H7 (cell line): ENCODE results near the gene RBP2. TPM values are rescaled to one million over a fixed set of nuclear protein-coding genes. Genes with fewer than 3 reads are reported as not detected.
"Not testable (repeated sequence)": the region's sequence is repeated elsewhere in the genome, so short reads cannot be mapped to it uniquely, and the experiment has no call there.

Source experiments
- DNase-seq: peaks from one replicate; pipeline ENCODE4 v3.0.0; 2012
- H3K27me3 ChIP-seq: 2 replicates; pipeline ENCODE4 v1.6.0; 2011; ENCODE audit warnings: mild to moderate bottlenecking, low read length; ENCODE audit not compliant: control insufficient read depth, insufficient read depth
- H3K36me3 ChIP-seq: replicated peaks from 2 replicates; pipeline ENCODE4 v1.5.1; 2011; ENCODE audit warnings: low read length; ENCODE audit not compliant: control insufficient read depth, insufficient read depth
- H3K4me3 ChIP-seq: 2 replicates; pipeline ENCODE4 v1.5.1; 2011; ENCODE audit warnings: low read depth, mild to moderate bottlenecking, control low read depth, low read length, moderate library complexity; ENCODE audit not compliant: insufficient read depth
- total RNA-seq: library from RNA; depleted of rRNA; stranded (reverse); fragments of >200 nt; shearing (Covaris generic); gene quantifications from 2 replicates; pipeline ENCODE4 v1.2.3, GENCODE V29; 2014; rRNA removed

The RBP2 gene
- total RNA-seq, 1 experiment from 2014 or later = not detected

- no peaks in the 10 kb centered on the region for H3K36me3 ChIP-seq
- no peaks in the 10 kb centered on the region for H3K27me3 ChIP-seq
- no peak overlapping the region for H3K4me3 ChIP-seq
- no peak for DNase-seq
Measured at GRCh38 chr3:139416275-139416674, 60.0 kb downstream of the RBP2 start.

GRCh38 chr3:139414608-139415224 is 61.6 kb downstream of the RBP2 start:
- Histone ChIP-seq H3K27me3 (no peaks in the 10 kb centered on the region), H3K36me3 (no peaks in the 10 kb centered on the region), H3K4me3 (no peak overlapping the region)
- DNase-seq = no peak

GRCh38 chr3:139412891-139413290 is 63.4 kb downstream of the RBP2 start:
- not testable (repeated sequence) for H3K36me3 ChIP-seq, H3K4me3 ChIP-seq, H3K27me3 ChIP-seq, DNase-seq

Other genes starting within 250 kb of the RBP2 start
- 53.6 and 70.9 TPM in 2 replicates for gene MRPS22, start 132.5 kb downstream of the RBP2 start, total RNA-seq
- gene COPB2, start 86.9 kb downstream of the RBP2 start, total RNA-seq = 102 and 134 TPM in 2 replicates
- 24.9 and 35.1 TPM in 2 replicates for gene RBP1, start 63.2 kb upstream of the RBP2 start, total RNA-seq
- gene NMNAT3, start 201.5 kb upstream of the RBP2 start, total RNA-seq = 3.0 and 4.7 TPM in 2 replicates